DND-41 (cell line): Measurements from ENCODE around the gene NOC2L.

Experiments
- CTCF ChIP-seq: IDR thresholded peaks from 2 replicates; pipeline ENCODE4 v1.5.1; 2012; ENCODE audit warnings: borderline replicate concordance, low read length, moderate library complexity, mild to moderate bottlenecking; ENCODE audit not compliant: poor library complexity, severe bottlenecking; ENCODE audit errors: extremely low read depth
- EZH2 ChIP-seq: IDR thresholded peaks from 3 replicates; pipeline ENCODE4 v1.6.1; 2012; ENCODE audit warnings: borderline replicate concordance, low read depth, mild to moderate bottlenecking, moderate library complexity, low read length, inconsistent platforms; ENCODE audit not compliant: severe bottlenecking

- TF ChIP-seq CTCF = no peak
- no peak for TF ChIP-seq EZH2
Measured at GRCh38 chr1:1003618-1004419, 44.8 kb upstream of the NOC2L start.
